Ovary (tissue), 3 donors: Measurements from ENCODE around the gene ADAMTSL3.

Source experiments
- CTCF ChIP-seq, 3 donors: fragments of 450-650 bp in 2 of 3; fragments of 200-600 bp in 1 of 3; IDR thresholded peaks; one replicate each; pipeline versions ENCODE4 v1.5.1 to v1.8.0; 2016 to 2022; ENCODE audit warnings: antibody characterized with exemption in 3 of 3, mild to moderate bottlenecking in 1 of 3
- EP300 ChIP-seq: sonication (generic); formaldehyde crosslinking; IDR thresholded peaks from one replicate; pipeline ENCODE4 v1.6.1; 2017; ENCODE audit warnings: antibody characterized with exemption
- POLR2A ChIP-seq: fragments of 450-650 bp; IDR thresholded peaks from one replicate; pipeline ENCODE4 v1.6.1; 2017; ENCODE audit warnings: antibody characterized with exemption, mild to moderate bottlenecking, moderate library complexity
- donor health status: DM: no; HTN: no; CAD: no.

GRCh38 chr15:83721981-83722380 lies 68.1 kb downstream of the ADAMTSL3 start:
- TF ChIP-seq CTCF (IDR thresholded peaks at IDR 0.05) (no peak), EP300 (no peak), POLR2A (no peak)
